Stomach (tissue), 4 donors: Measurements from ENCODE around the gene WDR27.

Source experiments
- CTCF ChIP-seq, 7 experiments: fragments of 450-650 bp in 4 of 7; fragments of 200-600 bp in 3 of 7; sonication (generic) in 3 of 7; IDR thresholded peaks; one replicate each; pipeline ENCODE4 v1.5.1; 2016 to 2019; ENCODE audit warnings: antibody characterized with exemption in 7 of 7, control low read depth in 2 of 7, mild to moderate bottlenecking in 1 of 7
- POLR2A ChIP-seq, 4 donors: fragments of 450-650 bp; IDR thresholded peaks; one replicate each; pipeline ENCODE4 v1.6.1; 2016; ENCODE audit warnings: antibody characterized with exemption in 4 of 4, control low read depth in 2 of 4, mild to moderate bottlenecking in 1 of 4, moderate library complexity in 1 of 4

GRCh38 chr6:169424149-169424804 is 277.6 kb downstream of the WDR27 start:
- TF ChIP-seq CTCF (IDR thresholded peaks at IDR 0.05) (no peak), POLR2A (IDR thresholded peaks at IDR 0.05) (no peak)
